ENCODE data around the gene ZNF32. TPM values are rescaled to one million over a fixed set of nuclear protein-coding genes. Genes with fewer than 3 reads are reported as not detected.
A peak's percentile ranks its signal among the peaks of the same experiment; 100 is the strongest.

The ZNF32 gene
- total and polyA plus RNA-seq, 8 donors: 29.1 to 59.5 (median 52.8) TPM

DNA sequence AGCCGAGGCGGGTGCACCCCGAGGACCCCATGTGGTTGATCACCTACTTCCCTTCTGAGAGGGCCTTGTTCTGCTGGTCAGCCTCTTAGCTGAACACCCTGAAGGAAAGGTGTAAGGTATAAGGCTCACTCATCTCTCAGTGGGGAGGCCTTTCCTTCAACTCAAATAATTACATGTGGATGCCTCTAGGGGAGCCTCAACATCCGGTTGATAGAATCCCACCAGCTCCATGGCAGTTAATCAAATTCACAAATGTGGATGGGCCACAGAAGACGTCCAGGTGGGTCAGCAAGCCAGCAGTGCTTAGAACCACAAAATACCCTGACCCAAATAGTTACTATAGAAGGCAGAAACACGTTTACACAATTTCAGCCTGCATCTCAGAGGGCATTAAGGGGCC, 37.7 kb upstream of the ZNF32 start:
- TF ChIP-seq, protein P1, sequence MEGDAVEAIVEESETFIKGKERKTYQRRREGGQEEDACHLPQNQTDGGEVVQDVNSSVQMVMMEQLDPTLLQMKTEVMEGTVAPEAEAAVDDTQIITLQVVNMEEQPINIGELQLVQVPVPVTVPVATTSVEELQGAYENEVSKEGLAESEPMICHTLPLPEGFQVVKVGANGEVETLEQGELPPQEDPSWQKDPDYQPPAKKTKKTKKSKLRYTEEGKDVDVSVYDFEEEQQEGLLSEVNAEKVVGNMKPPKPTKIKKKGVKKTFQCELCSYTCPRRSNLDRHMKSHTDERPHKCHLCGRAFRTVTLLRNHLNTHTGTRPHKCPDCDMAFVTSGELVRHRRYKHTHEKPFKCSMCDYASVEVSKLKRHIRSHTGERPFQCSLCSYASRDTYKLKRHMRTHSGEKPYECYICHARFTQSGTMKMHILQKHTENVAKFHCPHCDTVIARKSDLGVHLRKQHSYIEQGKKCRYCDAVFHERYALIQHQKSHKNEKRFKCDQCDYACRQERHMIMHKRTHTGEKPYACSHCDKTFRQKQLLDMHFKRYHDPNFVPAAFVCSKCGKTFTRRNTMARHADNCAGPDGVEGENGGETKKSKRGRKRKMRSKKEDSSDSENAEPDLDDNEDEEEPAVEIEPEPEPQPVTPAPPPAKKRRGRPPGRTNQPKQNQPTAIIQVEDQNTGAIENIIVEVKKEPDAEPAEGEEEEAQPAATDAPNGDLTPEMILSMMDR (IDR thresholded peaks at IDR 0.05): no peak
- ATAC-seq (no peak), DNase-seq (no peak)
- Histone ChIP-seq H3K4me3 (no peak overlapping the region), H3K9me3 (no peaks in the 10 kb centered on the region), H3K4me1 (peaks cover 0 to 18% of the 10 kb centered on the region in 2 donors), H3K27me3 (peaks cover 0 to 12% of the 10 kb centered on the region in 2 donors), H3K36me3 (no peaks in the 10 kb centered on the region), H3K27ac (no peak overlapping the region)
- intact Hi-C loops (cut with DNase I): loop anchor here in 1 of 2 donors (5.0 kb wide), 1 partner anchor 696 kb away; no protein-coding TSS in a partner anchor

DNA sequence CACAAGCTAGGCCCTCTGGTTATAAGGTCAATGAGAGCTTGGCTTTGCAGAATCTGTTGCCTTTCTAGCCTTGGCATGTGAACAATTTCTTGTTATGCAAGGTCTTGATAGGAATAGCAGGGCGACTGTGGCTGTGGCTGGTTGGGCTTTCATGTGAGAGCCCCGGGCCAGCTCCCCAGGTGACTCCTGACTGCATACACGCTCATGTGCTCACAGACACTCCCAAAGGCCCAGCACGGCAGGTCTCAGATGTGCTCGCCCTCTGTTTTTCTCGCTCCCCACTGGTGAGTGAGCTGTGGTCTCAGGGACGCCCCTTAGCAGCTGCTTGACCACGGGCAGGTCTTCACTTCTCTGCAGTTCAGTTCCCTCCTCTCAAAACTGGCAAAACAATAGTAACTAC, 37.1 kb upstream of the ZNF32 start:
- TF ChIP-seq, protein P1 (IDR thresholded peaks at IDR 0.05): no peak
- H3K9me3 ChIP-seq: no peaks in the 10 kb centered on the region
- H3K4me1 ChIP-seq: peaks cover 0 to 15% of the 10 kb centered on the region in 2 donors
- H3K4me3 ChIP-seq: no peak overlapping the region
- H3K27me3 ChIP-seq: peaks cover 0 to 5% of the 10 kb centered on the region in 2 donors
- ATAC-seq: no peak
- intact Hi-C loops (cut with DNase I): loop anchor here in 1 of 2 donors (5.0 kb wide), 1 partner anchor 697 kb away; no protein-coding TSS in a partner anchor
- no peaks in the 10 kb centered on the region for H3K36me3 ChIP-seq
- H3K27ac ChIP-seq: no peak overlapping the region
- DNase-seq: no peak

DNA sequence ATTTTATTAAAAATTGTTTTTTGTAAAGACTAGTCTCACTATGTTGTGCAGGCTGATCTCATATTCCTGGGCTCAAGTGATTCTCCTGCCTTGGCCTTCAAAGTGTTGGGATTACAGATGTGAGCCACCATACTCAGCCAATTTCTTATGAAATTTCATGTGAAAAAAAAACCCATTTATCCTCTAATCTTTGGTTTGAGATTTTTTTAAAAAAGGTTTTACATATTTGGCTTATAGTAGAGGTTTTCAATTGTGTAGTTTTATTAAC, 35.5 kb upstream of the ZNF32 start:
- ATAC-seq: no peak
- Histone ChIP-seq H3K9me3 (no peaks in the 10 kb centered on the region), H3K27ac (no peak overlapping the region), H3K4me1 (peaks cover 0 to 2% of the 10 kb centered on the region in 2 donors), H3K36me3 (no peaks in the 10 kb centered on the region), H3K27me3 (no peaks in the 10 kb centered on the region), H3K4me3 (no peak overlapping the region)
- DNase-seq: no peak
- TF ChIP-seq, protein P1 (IDR thresholded peaks at IDR 0.05): no peak
- intact Hi-C loops (cut with DNase I): no loop called here

DNA sequence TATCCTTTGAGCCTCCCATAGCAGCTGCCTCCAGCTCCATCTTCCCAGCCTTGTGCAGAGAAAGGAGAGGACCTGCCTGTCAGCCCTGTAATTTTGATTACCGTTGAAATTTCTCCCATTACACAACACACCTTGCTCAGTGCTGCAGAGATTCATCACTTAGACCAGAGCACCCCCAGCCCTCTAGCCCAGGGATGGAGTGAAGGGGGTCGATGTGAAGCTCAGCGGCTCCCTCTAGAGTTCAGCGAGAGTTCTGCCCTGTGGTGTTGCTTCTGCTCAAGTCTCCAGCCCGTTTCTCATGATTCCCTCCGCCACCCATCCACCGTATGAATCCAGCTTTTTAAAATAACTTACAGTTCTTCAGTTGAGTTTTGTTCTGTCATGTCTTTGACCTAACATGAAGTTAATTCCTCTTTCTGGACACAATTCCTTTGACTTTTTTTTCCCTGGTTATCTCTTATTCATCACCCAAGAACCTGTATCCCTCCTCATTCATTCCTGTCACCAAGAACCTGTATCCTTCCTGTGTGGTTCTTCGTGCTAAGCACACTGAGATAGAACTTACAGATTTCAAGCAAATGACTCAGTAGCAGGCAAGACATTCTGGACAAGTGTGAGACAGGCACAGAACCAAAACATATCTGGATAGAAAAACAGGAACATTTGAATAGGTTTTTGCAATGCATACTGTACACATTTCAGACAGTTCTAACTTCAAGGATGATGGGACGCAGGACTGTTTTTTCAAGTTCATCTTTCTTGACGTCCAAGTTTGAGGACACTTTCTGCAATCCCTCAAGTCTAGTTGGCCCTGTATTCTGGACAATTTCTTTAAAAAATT, 35.0 kb upstream of the ZNF32 start:
- no peaks in the 10 kb centered on the region for H3K4me1 ChIP-seq
- intact Hi-C loops (cut with DNase I): no loop called here
- no peaks in the 10 kb centered on the region for H3K27me3 ChIP-seq
- no peaks in the 10 kb centered on the region for H3K36me3 ChIP-seq
- DNase-seq (no peak), ATAC-seq (peak; percentile 52)
- H3K9me3 ChIP-seq: no peaks in the 10 kb centered on the region
- TF ChIP-seq, protein P1 (IDR thresholded peaks at IDR 0.05): peak; percentile 23 to 30
- no peak overlapping the region for H3K27ac ChIP-seq
- H3K4me3 ChIP-seq: no peak overlapping the region

DNA sequence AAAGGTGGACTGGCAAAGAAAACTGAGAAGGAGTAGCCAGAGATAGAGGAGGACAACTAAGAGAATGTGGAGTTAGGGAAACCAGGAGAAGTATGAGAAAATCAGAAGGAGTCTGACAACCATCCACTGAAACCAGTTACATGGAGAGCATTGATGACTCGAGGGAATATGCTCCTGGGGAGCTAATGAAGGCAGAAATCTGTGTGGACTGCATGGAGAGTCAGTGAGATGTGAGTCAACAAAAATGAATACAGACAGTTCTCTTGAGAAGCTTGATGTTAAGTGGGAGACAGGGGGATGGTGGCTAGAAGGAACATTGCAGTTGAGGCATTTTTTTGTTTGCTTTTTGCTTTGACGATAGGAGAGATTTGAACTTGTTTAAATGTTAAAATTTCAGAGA, 34.3 kb upstream of the ZNF32 start:
- H3K27me3 ChIP-seq: no peaks in the 10 kb centered on the region
- intact Hi-C loops (cut with DNase I): no loop called here
- ATAC-seq: no peak

More for the DNA sequence above, 34.3 kb upstream of the ZNF32 start:
- H3K9me3 ChIP-seq: no peaks in the 10 kb centered on the region
- no peaks in the 10 kb centered on the region for H3K4me1 ChIP-seq
- no peak overlapping the region for H3K4me3 ChIP-seq
- TF ChIP-seq, protein P1 (IDR thresholded peaks at IDR 0.05): no peak
- no peaks in the 10 kb centered on the region for H3K36me3 ChIP-seq
- no peak overlapping the region for H3K27ac ChIP-seq
- no peak for DNase-seq
